Brain microvascular endothelial cell (primary cell): ENCODE data around the gene ROR2.
"Not testable (repeated sequence)": the region's sequence is repeated elsewhere in the genome, so short reads cannot be mapped to it uniquely, and the experiment has no call there.

ENCODE experiments used
- DNase-seq: peaks from one replicate; pipeline ENCODE4 v3.0.0-alpha.2; 2020
- H3K27ac ChIP-seq: fragments of 250-450 bp; sonication (Bioruptor Pico); 2 replicates; pipeline ENCODE4 v1.5.1; 2020; ENCODE audit warnings: mild to moderate bottlenecking, moderate library complexity
- H3K27me3 ChIP-seq: fragments of 250-450 bp; sonication (Bioruptor Pico); replicated peaks from 2 replicates; pipeline ENCODE4 v1.5.1; 2020; ENCODE audit warnings: mild to moderate bottlenecking
- H3K36me3 ChIP-seq: fragments of 250-450 bp; sonication (Bioruptor Pico); replicated peaks from 2 replicates; pipeline ENCODE4 v1.5.1; 2020; ENCODE audit warnings: mild to moderate bottlenecking
- H3K4me3 ChIP-seq: 2 replicates; pipeline ENCODE4 v1.5.1; 2011; ENCODE audit warnings: low read depth, mild to moderate bottlenecking, control low read depth, low read length, moderate library complexity
- CTCF ChIP-seq: IDR thresholded peaks from 2 replicates; pipeline ENCODE4 v1.5.1; 2011; ENCODE audit warnings: low read depth, mild to moderate bottlenecking, moderate library complexity, low read length, control low read depth, inconsistent platforms; ENCODE audit errors: missing control alignments
- in situ Hi-C: cut with HindIII; loops from 2 replicates; pipeline ENCODE4 v1.10.0; 2017; ENCODE audit warnings: low sequenced_read_pairs, low pct_ligation_motif_present

ROR2 gene

GRCh38 chr9:91530829-91531228 is 419.2 kb downstream of the ROR2 start:
- in situ Hi-C loops = no loop called here
- DNase-seq = no peak
- Histone ChIP-seq H3K27me3 (no peaks in the 10 kb centered on the region), H3K4me3 (no peak overlapping the region), H3K27ac (no peak overlapping the region), H3K36me3 (no peaks in the 10 kb centered on the region)
- no peak for TF ChIP-seq CTCF

- Histone ChIP-seq H3K4me3 (no peak overlapping the region), H3K27me3 (no peaks in the 10 kb centered on the region), H3K36me3 (no peaks in the 10 kb centered on the region), H3K27ac (no peak overlapping the region)
- in situ Hi-C loops = no loop called here
- no peak for TF ChIP-seq CTCF
- DNase-seq = no peak
These were observed 427.5 kb downstream of the ROR2 start for GRCh38 chr9:91522481-91522880.

GRCh38 chr9:91519520-91520277 is 430.3 kb downstream of the ROR2 start:
- TF ChIP-seq CTCF = no peak
- H3K27me3 ChIP-seq = no peaks in the 10 kb centered on the region
- no peak overlapping the region for H3K4me3 ChIP-seq
- in situ Hi-C loops = no loop called here
- no peak overlapping the region for H3K27ac ChIP-seq
- DNase-seq = no peak
- no peaks in the 10 kb centered on the region for H3K36me3 ChIP-seq

GRCh38 chr9:91518462-91518861 is 431.6 kb downstream of the ROR2 start:
- H3K4me3 ChIP-seq = no peak overlapping the region
- in situ Hi-C loops = no loop called here
- no peak for DNase-seq
- no peak overlapping the region for H3K27ac ChIP-seq
- H3K27me3 ChIP-seq = no peaks in the 10 kb centered on the region
- TF ChIP-seq CTCF = no peak
- H3K36me3 ChIP-seq = no peaks in the 10 kb centered on the region

GRCh38 chr9:91517801-91518200 is 432.2 kb downstream of the ROR2 start:
- H3K27me3 ChIP-seq = no peaks in the 10 kb centered on the region
- in situ Hi-C loops = no loop called here
- TF ChIP-seq CTCF = no peak
- no peaks in the 10 kb centered on the region for H3K36me3 ChIP-seq
- no peak for DNase-seq
- H3K4me3 ChIP-seq = no peak overlapping the region
- no peak overlapping the region for H3K27ac ChIP-seq

- H3K27ac ChIP-seq, H3K36me3 ChIP-seq, in situ Hi-C loops, H3K27me3 ChIP-seq, DNase-seq, H3K4me3 ChIP-seq: not testable (repeated sequence)
These were observed 432.7 kb downstream of the ROR2 start for GRCh38 chr9:91517332-91517731.
